ENCODE results near the gene STK10. TPM values are rescaled to one million over a fixed set of nuclear protein-coding genes. Genes with fewer than 3 reads are reported as not detected.

STK10 gene
- 100 to 1,000 TPM in 1 of 2 experiments, 10 to 100 TPM in 1; 83.1 to 144 TPM for total RNA-seq

GRCh38 chr5:172188033-172188892, at the start of gene STK10:
Gene STK10 (minus strand): TSS chr5:172188224. CDS start chr5:172188042, 182 bp downstream.
- H3K27ac Mint-ChIP-seq: peak within 1 kb of the TSS; percentile 98
- DNase-seq (peak; percentile 94), ATAC-seq (peak; percentile 72)
- H3K4me3 Mint-ChIP-seq: peak within 1 kb of the TSS; percentile 95
- CTCF ChIA-PET: interaction anchor here (0.5 to 6.2 kb wide), 31 partner anchors 10 to 769 kb away, joined by 3 to 83 read pairs (median 5); partner anchors contain the start of genes FBXW11 and FGF18
- H3K4me1 Mint-ChIP-seq: peaks cover 28% of the 10 kb centered on the region
- intact Hi-C loops (cut with DNase I, micrococcal nuclease): loop anchor here (1.0 to 10.0 kb wide), 17 partner anchors 13 to 1853 kb away; partner anchors contain the start of genes FBXW11 (in 1 of the 2), NPM1 (in 1 of the 2) and UBTD2 (in 1 of the 2)
- POLR2A ChIA-PET: interaction anchor here (0.5 to 5.6 kb wide), 6 partner anchors 9 to 775 kb away, joined by 3 to 64 read pairs (median 4); partner anchors contain the start of gene FBXW11
- no peaks in the 10 kb centered on the region for H3K9me3 Mint-ChIP-seq (ENCODE audit: low read depth)
- no peaks in the 10 kb centered on the region for H3K27me3 Mint-ChIP-seq
- H3K36me3 Mint-ChIP-seq (ENCODE audit: low read depth): peaks cover 25% of the 10 kb centered on the region

- ChIA-PET CTCF (no interaction called here), POLR2A (no interaction called here)
Observed at GRCh38 chr5:172235827-172236736, 48.1 kb upstream of the STK10 start.

GRCh38 chr5:172235132-172235780, 47.2 kb upstream of the STK10 start:
- H3K27ac Mint-ChIP-seq: peak overlapping the region; percentile 76
- H3K4me1 Mint-ChIP-seq: peaks cover 44% of the 10 kb centered on the region
- no peak for ATAC-seq
- POLR2A ChIA-PET: interaction anchor here (0.6 kb wide), 1 partner anchor 58 kb away, joined by 3 read pairs; no protein-coding TSS in a partner anchor
- CTCF ChIA-PET: no interaction called here
- DNase-seq: no peak
- no peaks in the 10 kb centered on the region for H3K27me3 Mint-ChIP-seq
- no peaks in the 10 kb centered on the region for H3K9me3 Mint-ChIP-seq (ENCODE audit: low read depth)
- H3K36me3 Mint-ChIP-seq (ENCODE audit: low read depth): peaks cover 20% of the 10 kb centered on the region
- intact Hi-C loops (cut with DNase I, micrococcal nuclease): no loop called here
- H3K4me3 Mint-ChIP-seq: no peak overlapping the region

More at GRCh38 chr5:172235827-172236736, 48.1 kb upstream of the STK10 start:
- no peak overlapping the region for H3K4me3 Mint-ChIP-seq
- no peak for DNase-seq
- no peaks in the 10 kb centered on the region for H3K9me3 Mint-ChIP-seq (ENCODE audit: low read depth)
- intact Hi-C loops (cut with DNase I, micrococcal nuclease): no loop called here
- ATAC-seq: no peak
- no peak overlapping the region for H3K27ac Mint-ChIP-seq
- H3K36me3 Mint-ChIP-seq (ENCODE audit: low read depth): peaks cover 15% of the 10 kb centered on the region
- H3K4me1 Mint-ChIP-seq: peaks cover 40% of the 10 kb centered on the region
- no peaks in the 10 kb centered on the region for H3K27me3 Mint-ChIP-seq

GRCh38 chr5:172234031-172234430, 46.0 kb upstream of the STK10 start:
- POLR2A ChIA-PET: no interaction called here
- no peaks in the 10 kb centered on the region for H3K9me3 Mint-ChIP-seq (ENCODE audit: low read depth)
- CTCF ChIA-PET: interaction anchor here (2.3 kb wide), 1 partner anchor 9 kb away, joined by 7 read pairs; no protein-coding TSS in a partner anchor
- H3K4me1 Mint-ChIP-seq: peaks cover 46% of the 10 kb centered on the region
- intact Hi-C loops (cut with DNase I, micrococcal nuclease): no loop called here
- H3K27ac Mint-ChIP-seq: no peak overlapping the region
- peaks cover 21% of the 10 kb centered on the region for H3K36me3 Mint-ChIP-seq (ENCODE audit: low read depth)
- ATAC-seq (no peak), DNase-seq (no peak)
- H3K27me3 Mint-ChIP-seq: no peaks in the 10 kb centered on the region
- H3K4me3 Mint-ChIP-seq: no peak overlapping the region

- H3K9me3 Mint-ChIP-seq (ENCODE audit: low read depth): no peaks in the 10 kb centered on the region
- H3K36me3 Mint-ChIP-seq (ENCODE audit: low read depth): peaks cover 39% of the 10 kb centered on the region
- H3K27me3 Mint-ChIP-seq: peaks cover 1% of the 10 kb centered on the region
- intact Hi-C loops (cut with DNase I, micrococcal nuclease): loop anchor here in 1 of 2 experiments (1.0 kb wide), 1 partner anchor 45 kb away; no protein-coding TSS in a partner anchor
- peak overlapping the region; percentile 3 for H3K27ac Mint-ChIP-seq
- peaks cover 27% of the 10 kb centered on the region for H3K4me1 Mint-ChIP-seq
- ATAC-seq (peak; percentile 78), DNase-seq (no peak)
- ChIA-PET POLR2A (interaction anchor here (0.6 to 2.0 kb wide), 3 partner anchors 53 to 119 kb away, joined by 3 to 9 read pairs (median 5); partner anchors contain the start of gene UBTD2), CTCF (interaction anchor here (0.6 to 1.5 kb wide), 6 partner anchors 40 to 864 kb away, joined by 3 to 4 read pairs (median 3); no protein-coding TSS in a partner anchor)
- no peak overlapping the region for H3K4me3 Mint-ChIP-seq
Observed at GRCh38 chr5:172229904-172230303, 41.9 kb upstream of the STK10 start.

GRCh38 chr5:172224996-172225395, 37.0 kb upstream of the STK10 start:
- Mint-ChIP-seq H3K4me1 (peaks cover 42% of the 10 kb centered on the region), H3K4me3 (no peak overlapping the region), H3K36me3 (ENCODE audit: low read depth) (peaks cover 43% of the 10 kb centered on the region), H3K27me3 (peaks cover 1% of the 10 kb centered on the region), H3K9me3 (ENCODE audit: low read depth) (no peaks in the 10 kb centered on the region), H3K27ac (peak overlapping the region; percentile 35)
- intact Hi-C loops (cut with DNase I, micrococcal nuclease): loop anchor here (1.0 to 5.0 kb wide), 8 partner anchors 37 to 236 kb away; partner anchors contain the start of genes STK10 (in 1 of the 2) and UBTD2 (in 1 of the 2)
- ChIA-PET CTCF (interaction anchor here (0.6 to 2.6 kb wide), 5 partner anchors 9 to 187 kb away, joined by 3 to 7 read pairs (median 4); no protein-coding TSS in a partner anchor), POLR2A (interaction anchor here (0.6 kb wide), 1 partner anchor 161 kb away, joined by 3 read pairs; no protein-coding TSS in a partner anchor)
- ATAC-seq (no peak), DNase-seq (no peak)

GRCh38 chr5:172223901-172224873, 36.2 kb upstream of the STK10 start:
- intact Hi-C loops (cut with DNase I, micrococcal nuclease): loop anchor here (1.0 to 5.0 kb wide), 8 partner anchors 36 to 235 kb away; partner anchors contain the start of genes STK10 (in 1 of the 2) and UBTD2 (in 1 of the 2)
- H3K27me3 Mint-ChIP-seq: peaks cover 1% of the 10 kb centered on the region
- CTCF ChIA-PET: interaction anchor here (0.6 to 2.6 kb wide), 7 partner anchors 9 to 688 kb away, joined by 3 to 7 read pairs (median 3); partner anchors contain the start of gene STK10
- peak overlapping the region; percentile 72 for H3K27ac Mint-ChIP-seq
- peak overlapping the region; percentile 5 for H3K4me3 Mint-ChIP-seq
- POLR2A ChIA-PET: interaction anchor here (0.5 to 1.0 kb wide), 8 partner anchors 13 to 229 kb away, joined by 3 to 9 read pairs (median 3); no protein-coding TSS in a partner anchor
- peaks cover 38% of the 10 kb centered on the region for H3K4me1 Mint-ChIP-seq
- H3K36me3 Mint-ChIP-seq (ENCODE audit: low read depth): peaks cover 50% of the 10 kb centered on the region
- H3K9me3 Mint-ChIP-seq (ENCODE audit: low read depth): peaks cover 3% of the 10 kb centered on the region
- ATAC-seq (peak; percentile 91), DNase-seq (peak; percentile 82)

- no peak for ATAC-seq
- Mint-ChIP-seq H3K27me3 (no peaks in the 10 kb centered on the region), H3K9me3 (ENCODE audit: low read depth) (peaks cover 4% of the 10 kb centered on the region), H3K4me3 (no peak overlapping the region), H3K4me1 (peaks cover 22% of the 10 kb centered on the region), H3K27ac (no peak overlapping the region), H3K36me3 (ENCODE audit: low read depth) (peaks cover 56% of the 10 kb centered on the region)
- ChIA-PET CTCF (no interaction called here), POLR2A (no interaction called here)
- intact Hi-C loops (cut with DNase I, micrococcal nuclease): no loop called here
- no peak for DNase-seq
Observed at GRCh38 chr5:172219296-172219695, 31.3 kb upstream of the STK10 start.

GRCh38 chr5:172216345-172216744, 28.3 kb upstream of the STK10 start:
- ATAC-seq (no peak), DNase-seq (no peak)
- intact Hi-C loops (cut with DNase I, micrococcal nuclease): no loop called here
- POLR2A ChIA-PET: interaction anchor here (0.7 kb wide), 1 partner anchor 22 kb away, joined by 3 read pairs; no protein-coding TSS in a partner anchor
- CTCF ChIA-PET: no interaction called here
- Mint-ChIP-seq H3K4me1 (peaks cover 3% of the 10 kb centered on the region), H3K27me3 (no peaks in the 10 kb centered on the region), H3K27ac (no peak overlapping the region), H3K36me3 (ENCODE audit: low read depth) (peaks cover 51% of the 10 kb centered on the region), H3K4me3 (no peak overlapping the region), H3K9me3 (ENCODE audit: low read depth) (peaks cover 4% of the 10 kb centered on the region)

Measured in activated CD4-positive, alpha-beta T cell treated with anti-CD3 and anti-CD28 coated beads for 36 hours (primary cell).